Measurements from ENCODE around the gene C2CD2. TPM values are rescaled to one million over a fixed set of nuclear protein-coding genes. Genes with fewer than 3 reads are reported as not detected.

Gene C2CD2
- total RNA-seq, 1 donor, result 5.6 TPM

DNA sequence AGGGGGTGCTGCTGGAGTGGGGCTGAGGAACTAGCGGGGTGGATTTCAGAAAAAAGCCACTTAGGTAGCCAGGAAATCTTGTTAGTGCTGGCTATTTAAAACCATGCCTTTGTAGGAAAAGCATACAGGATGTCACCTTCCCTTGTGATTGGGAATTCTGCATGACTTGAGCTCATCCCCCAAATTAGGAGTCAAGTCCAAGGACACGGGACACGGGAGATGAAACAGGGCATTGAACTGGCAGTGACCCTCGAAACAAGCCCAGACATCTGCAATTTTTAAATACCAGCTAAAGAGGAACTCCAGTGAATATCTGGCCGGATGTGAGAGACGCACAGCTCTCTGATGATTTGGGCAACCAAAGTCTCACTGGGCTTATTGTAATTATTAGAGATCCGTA, 32.8 kb downstream of the C2CD2 start:
- Histone ChIP-seq H3K4me3 (ENCODE audit: low read length) (no peak overlapping the region), H3K9me3 (ENCODE audit: low read depth, low read length) (no peaks in the 10 kb centered on the region), H3K27me3 (ENCODE audit: insufficient read depth, low read length) (no peaks in the 10 kb centered on the region), H3K4me1 (ENCODE audit: insufficient read depth, low read length) (peaks cover 45% of the 10 kb centered on the region)

GRCh38 chr21:41920476-41920875, 33.3 kb downstream of the C2CD2 start:
- Histone ChIP-seq H3K27me3 (ENCODE audit: insufficient read depth, low read length) (no peaks in the 10 kb centered on the region), H3K4me1 (ENCODE audit: insufficient read depth, low read length) (peaks cover 39% of the 10 kb centered on the region), H3K9me3 (ENCODE audit: low read depth, low read length) (no peaks in the 10 kb centered on the region), H3K4me3 (ENCODE audit: low read length) (no peak overlapping the region)

DNA sequence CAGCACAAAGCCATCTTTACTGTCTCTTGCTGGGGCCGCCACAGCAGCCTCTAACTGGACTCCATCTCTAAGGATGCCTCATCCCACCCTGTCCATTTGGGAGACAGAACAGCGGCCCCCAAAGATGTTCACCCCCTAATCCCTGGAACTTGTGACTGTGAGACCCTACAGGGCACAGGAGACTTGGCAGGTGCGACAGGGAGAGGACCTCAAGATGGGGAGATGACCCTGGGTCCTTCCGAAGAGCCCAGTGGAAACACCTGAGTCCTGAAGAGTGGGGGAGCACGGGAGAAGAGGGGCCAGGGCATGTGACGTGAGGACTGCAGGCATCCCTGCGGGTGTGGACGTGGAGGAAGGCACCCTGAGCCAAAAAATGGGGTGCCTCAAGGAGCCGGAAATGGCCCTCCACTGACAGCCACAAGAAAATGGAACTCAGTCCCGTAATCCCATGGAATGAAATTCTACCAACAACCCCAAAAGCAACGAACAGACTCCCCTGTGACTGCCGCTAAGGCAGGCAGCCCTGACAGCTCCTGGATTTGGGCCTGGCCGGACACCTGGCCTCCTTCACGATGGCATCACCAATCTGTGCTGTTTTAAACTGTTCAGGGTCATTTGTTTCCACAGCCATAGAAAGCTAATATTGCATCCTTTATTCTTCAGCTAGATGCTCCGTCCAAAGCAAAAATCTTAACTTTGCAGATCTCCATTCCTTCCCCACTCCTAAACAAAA, 34.0 kb downstream of the C2CD2 start:
- H3K9me3 ChIP-seq (ENCODE audit: low read depth, low read length), result no peaks in the 10 kb centered on the region
- H3K27me3 ChIP-seq (ENCODE audit: insufficient read depth, low read length), result no peaks in the 10 kb centered on the region
- no peak overlapping the region for H3K4me3 ChIP-seq (ENCODE audit: low read length)
- peaks cover 33% of the 10 kb centered on the region for H3K4me1 ChIP-seq (ENCODE audit: insufficient read depth, low read length)

GRCh38 chr21:41918561-41919358, 35.1 kb downstream of the C2CD2 start:
- H3K9me3 ChIP-seq (ENCODE audit: low read depth, low read length), result no peaks in the 10 kb centered on the region
- no peak overlapping the region for H3K4me3 ChIP-seq (ENCODE audit: low read length)
- no peaks in the 10 kb centered on the region for H3K27me3 ChIP-seq (ENCODE audit: insufficient read depth, low read length)
- peaks cover 22% of the 10 kb centered on the region for H3K4me1 ChIP-seq (ENCODE audit: insufficient read depth, low read length)

DNA sequence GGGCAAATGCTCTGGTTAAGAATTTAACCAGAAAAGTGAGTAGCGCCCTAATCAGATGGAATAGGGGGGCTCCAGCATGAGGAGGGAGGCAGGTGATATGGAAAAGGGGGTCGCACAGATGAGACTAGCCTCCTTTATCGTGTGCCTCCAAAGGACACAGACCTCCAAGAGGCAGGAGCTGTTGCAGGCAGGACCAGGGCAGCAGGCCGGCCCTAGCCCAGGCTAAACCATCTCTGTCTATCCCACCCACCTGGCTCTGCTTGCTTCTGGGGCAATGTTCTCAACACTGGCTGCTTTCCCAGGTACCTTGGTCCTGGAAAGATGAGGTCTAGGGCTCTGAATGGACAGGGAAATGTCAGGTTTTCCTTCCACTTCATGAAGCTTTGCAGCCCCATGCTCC, 36.3 kb downstream of the C2CD2 start:
- Histone ChIP-seq H3K4me1 (ENCODE audit: insufficient read depth, low read length) (peaks cover 16% of the 10 kb centered on the region), H3K4me3 (ENCODE audit: low read length) (no peak overlapping the region)

GRCh38 chr21:41916888-41917433, 36.9 kb downstream of the C2CD2 start:
- H3K4me1 ChIP-seq (ENCODE audit: insufficient read depth, low read length), result peaks cover 13% of the 10 kb centered on the region
- no peak overlapping the region for H3K4me3 ChIP-seq (ENCODE audit: low read length)
- no peaks in the 10 kb centered on the region for H3K9me3 ChIP-seq (ENCODE audit: low read depth, low read length)
- H3K27me3 ChIP-seq (ENCODE audit: insufficient read depth, low read length), result no peaks in the 10 kb centered on the region

More for the DNA sequence above, 36.3 kb downstream of the C2CD2 start:
- no peaks in the 10 kb centered on the region for H3K9me3 ChIP-seq (ENCODE audit: low read depth, low read length)
- H3K27me3 ChIP-seq (ENCODE audit: insufficient read depth, low read length), result no peaks in the 10 kb centered on the region

DNA sequence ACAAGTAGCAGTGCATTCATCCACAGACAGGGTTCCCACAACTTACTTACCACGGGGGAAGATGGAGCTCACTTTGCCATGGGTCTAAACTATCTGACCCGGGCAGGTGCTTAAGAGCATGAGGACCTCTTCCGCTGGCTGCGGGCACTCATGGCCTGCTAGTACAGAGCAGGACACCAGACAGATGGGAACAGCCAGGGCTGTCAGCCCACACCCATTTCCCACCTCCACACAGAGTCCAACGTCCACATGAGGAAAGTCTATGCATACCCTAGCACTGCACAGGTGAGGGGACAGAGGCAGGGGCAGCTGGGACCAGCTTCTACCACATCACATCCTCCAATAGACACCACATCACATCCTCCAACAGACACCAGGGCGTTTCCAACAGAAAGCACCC, 38.9 kb downstream of the C2CD2 start:
- Histone ChIP-seq H3K9me3 (ENCODE audit: low read depth, low read length) (no peaks in the 10 kb centered on the region), H3K27me3 (ENCODE audit: insufficient read depth, low read length) (no peaks in the 10 kb centered on the region), H3K4me3 (ENCODE audit: low read length) (no peak overlapping the region), H3K4me1 (ENCODE audit: insufficient read depth, low read length) (no peaks in the 10 kb centered on the region)

- Histone ChIP-seq H3K9me3 (ENCODE audit: low read depth, low read length) (no peaks in the 10 kb centered on the region), H3K4me1 (ENCODE audit: insufficient read depth, low read length) (no peaks in the 10 kb centered on the region), H3K27me3 (ENCODE audit: insufficient read depth, low read length) (no peaks in the 10 kb centered on the region), H3K4me3 (ENCODE audit: low read length) (no peak overlapping the region)
Measured at GRCh38 chr21:41914358-41914757, 39.5 kb downstream of the C2CD2 start.

- Histone ChIP-seq H3K27me3 (ENCODE audit: insufficient read depth, low read length) (no peaks in the 10 kb centered on the region), H3K4me3 (ENCODE audit: low read length) (no peak overlapping the region), H3K4me1 (ENCODE audit: insufficient read depth, low read length) (no peaks in the 10 kb centered on the region), H3K9me3 (ENCODE audit: low read depth, low read length) (no peaks in the 10 kb centered on the region)
Measured at GRCh38 chr21:41913230-41913629, 40.6 kb downstream of the C2CD2 start.

- H3K27me3 ChIP-seq (ENCODE audit: insufficient read depth, low read length), result no peaks in the 10 kb centered on the region
- H3K4me3 ChIP-seq (ENCODE audit: low read length), result no peak overlapping the region
- no peaks in the 10 kb centered on the region for H3K9me3 ChIP-seq (ENCODE audit: low read depth, low read length)
- H3K4me1 ChIP-seq (ENCODE audit: insufficient read depth, low read length), result no peaks in the 10 kb centered on the region
Measured at GRCh38 chr21:41908829-41909228, 45.0 kb downstream of the C2CD2 start.

GRCh38 chr21:41907496-41908258, 46.1 kb downstream of the C2CD2 start:
- no peak overlapping the region for H3K4me3 ChIP-seq (ENCODE audit: low read length)
- no peaks in the 10 kb centered on the region for H3K27me3 ChIP-seq (ENCODE audit: insufficient read depth, low read length)
- no peaks in the 10 kb centered on the region for H3K9me3 ChIP-seq (ENCODE audit: low read depth, low read length)
- no peaks in the 10 kb centered on the region for H3K4me1 ChIP-seq (ENCODE audit: insufficient read depth, low read length)

DNA sequence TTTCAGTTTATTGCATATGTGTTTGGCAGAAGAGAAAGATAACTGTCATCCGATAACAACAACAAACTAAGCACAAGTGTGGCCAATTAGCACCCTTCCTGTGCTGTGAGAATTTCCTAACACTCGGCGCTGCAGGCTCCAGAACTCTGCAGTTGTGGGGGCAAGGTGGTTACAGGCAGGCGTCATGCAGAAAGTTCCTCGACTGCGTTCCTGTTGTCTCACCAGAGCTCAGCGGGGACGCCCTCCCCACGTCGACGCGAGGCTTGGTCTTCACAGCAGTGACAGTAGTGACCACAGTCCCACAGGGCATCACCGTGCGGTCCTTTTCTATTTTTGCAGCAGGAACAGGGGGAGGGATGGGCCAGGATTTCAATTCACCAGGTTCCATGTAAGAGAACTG, 47.0 kb downstream of the C2CD2 start:
- H3K4me1 ChIP-seq (ENCODE audit: insufficient read depth, low read length), result no peaks in the 10 kb centered on the region
- no peaks in the 10 kb centered on the region for H3K9me3 ChIP-seq (ENCODE audit: low read depth, low read length)
- no peak overlapping the region for H3K4me3 ChIP-seq (ENCODE audit: low read length)
- no peaks in the 10 kb centered on the region for H3K27me3 ChIP-seq (ENCODE audit: insufficient read depth, low read length)

DNA sequence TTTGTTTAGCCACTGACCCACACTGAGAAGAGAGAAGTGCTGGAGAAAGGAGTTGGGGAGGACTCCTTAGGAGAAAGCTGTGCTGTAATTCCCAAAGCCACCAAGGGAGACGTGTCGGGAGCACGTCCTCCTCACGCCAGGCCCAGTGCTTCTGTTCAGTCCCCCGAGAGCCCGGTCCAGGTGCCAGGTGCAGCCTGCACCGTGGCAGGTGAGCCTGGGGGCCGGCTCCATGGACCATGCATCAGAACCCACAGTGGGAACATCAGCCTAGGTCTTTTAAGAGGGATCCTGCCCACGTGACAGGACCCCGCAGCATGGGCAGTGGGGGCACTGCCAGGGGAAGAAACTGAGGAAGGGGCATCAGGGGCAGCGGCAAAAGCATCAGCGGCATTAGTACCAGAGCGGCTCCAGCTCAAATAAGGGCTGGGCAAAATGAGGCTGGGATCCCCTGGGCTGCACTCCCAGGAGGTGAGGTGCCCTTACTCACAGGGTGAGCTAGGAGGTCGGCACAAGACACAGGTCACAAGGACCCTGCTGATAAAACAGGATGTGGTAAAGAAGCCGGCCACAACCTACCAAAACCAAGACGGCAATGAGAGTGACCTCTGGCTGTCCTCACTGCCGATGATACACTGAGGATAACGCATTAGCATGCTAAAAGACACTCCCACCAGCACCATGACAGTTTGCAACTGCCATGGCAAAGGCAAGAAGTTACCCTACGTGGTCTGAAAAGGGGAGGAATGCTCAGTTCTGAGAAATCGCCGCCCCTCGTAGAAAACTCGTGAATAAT, 50.1 kb downstream of the C2CD2 start:
- no peaks in the 10 kb centered on the region for H3K9me3 ChIP-seq (ENCODE audit: low read depth, low read length)
- H3K4me1 ChIP-seq (ENCODE audit: insufficient read depth, low read length), result peaks cover 6% of the 10 kb centered on the region
- H3K27me3 ChIP-seq (ENCODE audit: insufficient read depth, low read length), result no peaks in the 10 kb centered on the region
- H3K4me3 ChIP-seq (ENCODE audit: low read length), result no peak overlapping the region

GRCh38 chr21:41902946-41903345, 50.9 kb downstream of the C2CD2 start:
- Histone ChIP-seq H3K9me3 (ENCODE audit: low read depth, low read length) (no peaks in the 10 kb centered on the region), H3K4me1 (ENCODE audit: insufficient read depth, low read length) (peaks cover 6% of the 10 kb centered on the region), H3K27me3 (ENCODE audit: insufficient read depth, low read length) (no peaks in the 10 kb centered on the region), H3K4me3 (ENCODE audit: low read length) (no peak overlapping the region)
